ENCODE data around the gene CACNA1S.

Gene CACNA1S

GRCh38 chr1:201092738-201093137, 19.5 kb downstream of the CACNA1S start:
- DNase-seq (ENCODE audit: low read depth), result no peak

GRCh38 chr1:201091256-201091655, 21.0 kb downstream of the CACNA1S start:
- no peak for DNase-seq (ENCODE audit: low read depth)

- DNase-seq (ENCODE audit: low read depth), result no peak
Observed at GRCh38 chr1:201090541-201090940, 21.7 kb downstream of the CACNA1S start.

DNA sequence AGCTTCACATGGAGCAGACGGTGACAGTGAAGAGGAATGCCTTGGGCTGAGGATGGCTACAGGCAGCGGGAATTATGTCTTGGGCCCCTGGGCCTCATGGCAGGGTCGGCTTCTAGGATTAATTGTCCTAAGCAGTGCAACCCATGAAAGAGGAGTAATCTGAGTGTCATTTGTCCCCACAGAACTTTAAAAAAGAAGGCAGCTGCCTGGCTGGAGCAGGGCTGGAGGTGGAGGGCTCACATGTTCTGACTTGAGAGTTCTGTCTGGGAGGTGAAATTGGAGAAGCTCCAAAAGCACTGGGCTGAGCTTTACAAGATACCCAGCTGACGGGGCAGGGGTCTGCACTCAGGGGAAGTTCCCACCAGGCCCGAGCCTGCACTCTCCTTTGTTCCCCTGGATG, 22.6 kb downstream of the CACNA1S start:
- no peak for DNase-seq (ENCODE audit: low read depth)

- no peak for DNase-seq (ENCODE audit: low read depth)
Observed at GRCh38 chr1:201088901-201089525, 23.2 kb downstream of the CACNA1S start.

DNA sequence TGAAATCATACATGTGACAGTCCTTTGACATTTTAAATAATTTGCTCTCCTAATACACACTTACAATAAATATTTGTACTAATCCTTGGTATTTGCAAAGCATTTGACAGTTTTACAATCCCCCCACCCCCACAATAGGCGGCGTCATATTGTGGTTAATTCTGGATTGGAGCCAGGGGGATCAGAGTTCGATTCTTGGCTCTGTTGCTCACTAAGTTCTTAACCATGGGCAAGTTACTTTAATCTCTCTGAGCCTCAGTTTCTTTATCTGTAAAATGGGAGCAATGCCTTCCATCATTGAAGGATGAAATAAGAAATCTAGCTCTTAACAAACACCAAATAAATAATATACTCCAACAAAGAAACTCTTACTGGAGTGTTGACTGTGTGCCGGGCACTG, 23.8 kb downstream of the CACNA1S start:
- no peak for DNase-seq (ENCODE audit: low read depth)

- peak; percentile 43 for DNase-seq (ENCODE audit: low read depth)
Observed at GRCh38 chr1:201085902-201086735, 26.1 kb downstream of the CACNA1S start.

DNA sequence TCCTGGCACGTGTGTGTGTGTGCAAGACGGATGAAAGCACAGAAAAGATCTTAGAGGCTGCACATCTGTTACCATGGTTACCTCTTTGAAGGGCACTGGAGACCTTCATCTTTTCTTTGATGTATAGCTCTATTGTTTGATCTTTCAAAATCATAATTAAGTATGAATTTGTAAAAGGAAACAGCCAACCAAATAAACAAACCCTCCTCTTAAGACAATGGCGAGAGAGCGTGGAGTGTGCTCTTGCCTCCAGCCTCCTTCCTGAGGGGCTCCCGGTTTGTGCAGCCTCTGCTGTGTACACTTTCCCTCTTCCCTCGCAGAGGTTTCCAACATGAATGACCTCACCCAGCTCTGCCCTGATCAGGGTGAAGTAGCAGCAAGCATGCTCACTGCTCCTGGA, 27.9 kb downstream of the CACNA1S start:
- no peak for DNase-seq (ENCODE audit: low read depth)

DNA sequence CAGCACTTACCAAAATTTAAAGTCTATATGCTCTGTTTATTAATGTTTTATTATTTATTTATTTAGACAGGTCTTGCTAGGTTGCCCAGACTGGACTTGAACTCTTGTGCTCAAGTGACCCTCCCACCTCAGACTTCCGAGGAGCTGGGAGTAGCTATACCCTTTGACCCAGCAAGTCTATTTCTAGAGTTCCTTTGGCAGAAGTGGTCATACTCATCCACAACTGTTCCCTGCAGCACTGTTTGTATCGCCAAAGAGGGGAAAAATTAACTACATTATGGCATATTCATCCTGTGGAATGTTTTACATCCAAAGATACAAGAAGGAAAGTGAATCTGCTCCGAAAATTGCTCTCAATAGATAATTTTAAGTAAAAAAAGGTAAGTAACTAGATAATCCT, 28.5 kb downstream of the CACNA1S start:
- DNase-seq (ENCODE audit: low read depth), result no peak

DNA sequence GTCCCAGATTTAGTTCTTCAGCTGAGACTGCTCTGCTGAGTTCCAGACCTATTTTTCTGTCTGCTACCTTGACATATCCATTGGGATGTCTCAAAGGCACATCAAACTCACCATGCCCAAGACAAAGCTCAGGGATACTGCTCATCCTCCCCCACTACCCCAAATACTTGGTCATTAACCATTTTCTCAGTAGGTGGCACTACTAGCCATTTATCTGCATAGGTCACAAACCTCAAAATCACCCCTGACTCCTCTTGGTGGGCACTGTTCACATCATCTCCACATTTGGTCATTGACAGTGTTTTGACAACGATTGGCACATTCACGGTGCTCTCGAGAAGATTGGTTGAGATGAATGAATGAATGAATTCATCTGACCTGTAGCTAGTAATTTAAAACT, 32.1 kb downstream of the CACNA1S start:
- DNase-seq (ENCODE audit: low read depth), result no peak

DNA sequence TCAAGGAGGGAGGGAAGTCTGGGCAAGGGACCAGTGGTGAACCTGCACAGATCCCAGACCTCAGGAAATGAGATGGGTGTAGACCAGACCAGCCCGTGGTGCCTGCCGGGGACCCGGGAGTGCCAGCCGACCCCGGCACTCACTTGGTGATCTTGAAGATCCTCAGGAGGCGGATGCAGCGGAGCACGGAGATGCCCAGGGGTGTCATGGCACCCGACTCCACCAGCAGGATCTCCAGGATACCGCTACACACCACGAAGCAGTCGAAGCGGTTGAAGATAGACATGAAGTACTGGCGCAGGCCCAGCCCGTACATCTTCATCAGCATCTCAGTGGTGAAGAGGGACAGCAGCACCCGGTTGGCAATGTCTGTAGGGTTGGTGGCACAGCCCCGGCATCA, 34.5 kb downstream of the CACNA1S start:
- DNase-seq (ENCODE audit: low read depth), result no peak

- DNase-seq (ENCODE audit: low read depth), result no peak
Observed at GRCh38 chr1:201077116-201077515, 35.1 kb downstream of the CACNA1S start.

DNA sequence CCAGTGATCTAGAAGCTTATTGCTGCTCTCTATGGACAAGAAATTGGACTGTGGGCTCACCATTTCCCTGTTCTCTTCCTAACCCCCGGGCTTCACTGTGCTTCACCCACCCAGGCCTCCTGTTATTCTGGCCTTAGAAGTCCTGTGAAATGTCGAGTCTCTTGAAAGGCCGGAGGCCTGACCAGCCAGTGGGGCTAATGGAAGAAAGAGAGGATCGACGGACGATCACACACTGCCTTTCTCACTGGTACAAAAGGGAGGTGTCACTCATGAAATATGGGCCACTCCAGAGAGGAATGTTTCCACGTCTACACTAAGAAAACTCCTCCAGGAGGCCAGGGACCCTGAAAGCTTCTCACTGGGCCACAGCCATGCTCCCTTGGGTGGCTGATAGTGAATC, 36.1 kb downstream of the CACNA1S start:
- DNase-seq (ENCODE audit: low read depth), result no peak

- no peak for DNase-seq (ENCODE audit: low read depth)
Observed at GRCh38 chr1:201074018-201074417, 38.2 kb downstream of the CACNA1S start.

- DNase-seq (ENCODE audit: low read depth), result no peak
Observed at GRCh38 chr1:201072922-201073321, 39.3 kb downstream of the CACNA1S start.

GRCh38 chr1:201072149-201072548, 40.1 kb downstream of the CACNA1S start:
- no peak for DNase-seq (ENCODE audit: low read depth)

- DNase-seq (ENCODE audit: low read depth), result no peak
Observed at GRCh38 chr1:201069636-201070035, 42.6 kb downstream of the CACNA1S start.

DNA sequence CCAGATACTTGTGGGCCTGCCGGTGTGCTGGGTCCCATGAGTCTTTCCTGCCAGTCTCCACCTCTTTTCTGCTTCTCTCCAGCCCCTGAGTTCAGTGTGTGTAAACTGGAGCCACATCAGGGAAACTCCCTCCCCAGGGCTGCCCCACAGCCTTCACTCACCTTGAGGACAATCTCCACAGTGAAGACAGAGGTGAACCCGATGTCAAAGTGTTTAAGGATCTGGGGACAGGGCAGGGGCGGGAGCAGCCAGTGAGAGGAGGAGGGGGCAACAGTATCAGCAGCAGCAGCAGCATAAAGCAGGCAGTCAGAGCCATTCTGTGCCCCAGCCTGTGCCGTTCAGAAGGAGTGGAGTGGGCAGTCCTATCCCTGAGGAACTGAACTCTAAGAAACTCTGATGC, 43.2 kb downstream of the CACNA1S start:
- no peak for DNase-seq (ENCODE audit: low read depth)

DNA sequence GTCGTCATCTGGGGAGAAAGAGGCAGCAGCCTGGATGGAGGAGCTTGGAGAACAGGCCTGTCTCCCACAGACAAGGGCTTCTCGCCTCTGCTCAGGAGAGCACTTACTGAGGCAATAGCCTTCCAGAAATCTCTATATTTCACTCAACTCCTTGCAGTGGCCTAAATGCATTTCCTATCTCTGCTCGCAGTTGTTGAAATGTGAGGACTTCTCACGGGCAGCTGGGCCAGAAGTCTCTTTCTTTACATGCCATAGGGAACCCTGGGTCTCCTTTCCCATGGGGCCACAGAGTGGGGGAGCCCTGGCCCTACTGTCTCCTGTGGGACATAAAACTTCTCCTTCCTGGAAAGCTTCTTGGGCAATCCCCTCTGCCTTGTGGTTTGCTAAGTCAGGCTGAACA, 45.2 kb downstream of the CACNA1S start:
- no peak for DNase-seq (ENCODE audit: low read depth)

GRCh38 chr1:201065686-201066085, 46.5 kb downstream of the CACNA1S start:
- no peak for DNase-seq (ENCODE audit: low read depth)

- DNase-seq (ENCODE audit: low read depth), result no peak
Observed at GRCh38 chr1:201064806-201065205, 47.4 kb downstream of the CACNA1S start.

GRCh38 chr1:201063145-201063544, 49.1 kb downstream of the CACNA1S start:
- DNase-seq (ENCODE audit: low read depth), result no peak

- DNase-seq (ENCODE audit: low read depth), result no peak
Observed at GRCh38 chr1:201062511-201063091, 49.6 kb downstream of the CACNA1S start.
